Upper lobe of right lung (tissue), 1 donor: Measurements from ENCODE around the gene CACNG6. TPM values are rescaled to one million over a fixed set of nuclear protein-coding genes. Genes with fewer than 3 reads are reported as not detected.
A peak's percentile ranks its signal among the peaks of the same experiment; 100 is the strongest.

Experiments used
- ATAC-seq: fragments of 200-7000 bp; cut with Tn5 transposase; one replicate; pipeline ENCODE4 v1.9.1; 2020; ENCODE audit warnings: mild to moderate bottlenecking, moderate library complexity
- DNase-seq: peaks from one replicate; pipeline ENCODE4 v3.0.0-alpha.2; 2020
- H3K27ac ChIP-seq: fragments of 200-600 bp; one replicate; pipeline ENCODE4 v1.8.0; 2022
- H3K27me3 ChIP-seq: fragments of 200-600 bp; one replicate; pipeline ENCODE4 v1.8.0; 2022; ENCODE audit warnings: mild to moderate bottlenecking
- H3K36me3 ChIP-seq: fragments of 200-600 bp; one replicate; pipeline ENCODE4 v1.8.0; 2022
- H3K4me1 ChIP-seq: fragments of 200-600 bp; one replicate; pipeline ENCODE4 v1.8.0; 2022
- H3K4me3 ChIP-seq: fragments of 200-600 bp; one replicate; pipeline ENCODE4 v1.8.0; 2022; ENCODE audit warnings: mild to moderate bottlenecking
- H3K9me3 ChIP-seq: fragments of 200-600 bp; one replicate; pipeline ENCODE4 v1.8.0; 2022
- intact Hi-C: fragments of 100-400 bp; cut with DNase I; formaldehyde crosslinking; loops from one replicate; pipeline ENCODE4 v1.11.0; 2022
- total RNA-seq: library from RNA; stranded (reverse); fragmentation: NEBNext Ultra II Directional; extraction: Animal tissue kit (Norgen Biotek cat#: 25700); gene quantifications from one replicate; pipeline ENCODE4 v1.2.1, GENCODE V29; 2021
- TF ChIP-seq, protein P1 (sequence below): fragments of 200-600 bp; IDR thresholded peaks from one replicate; pipeline ENCODE4 v1.8.0; 2022; ENCODE audit warnings: antibody characterized with exemption
- donor health status: DM: no; HTN: yes; CAD: no; lungs with severe emphysema.

CACNG6 gene
- total RNA-seq, 1 donor from 2014 or later: not detected

- no peaks in the 10 kb centered on the region for H3K9me3 ChIP-seq
- intact Hi-C loops: no loop called here
- H3K4me1 ChIP-seq: no peaks in the 10 kb centered on the region
- no peak overlapping the region for H3K4me3 ChIP-seq
- H3K27ac ChIP-seq: no peak overlapping the region
- no peaks in the 10 kb centered on the region for H3K36me3 ChIP-seq
- TF ChIP-seq, protein P1, sequence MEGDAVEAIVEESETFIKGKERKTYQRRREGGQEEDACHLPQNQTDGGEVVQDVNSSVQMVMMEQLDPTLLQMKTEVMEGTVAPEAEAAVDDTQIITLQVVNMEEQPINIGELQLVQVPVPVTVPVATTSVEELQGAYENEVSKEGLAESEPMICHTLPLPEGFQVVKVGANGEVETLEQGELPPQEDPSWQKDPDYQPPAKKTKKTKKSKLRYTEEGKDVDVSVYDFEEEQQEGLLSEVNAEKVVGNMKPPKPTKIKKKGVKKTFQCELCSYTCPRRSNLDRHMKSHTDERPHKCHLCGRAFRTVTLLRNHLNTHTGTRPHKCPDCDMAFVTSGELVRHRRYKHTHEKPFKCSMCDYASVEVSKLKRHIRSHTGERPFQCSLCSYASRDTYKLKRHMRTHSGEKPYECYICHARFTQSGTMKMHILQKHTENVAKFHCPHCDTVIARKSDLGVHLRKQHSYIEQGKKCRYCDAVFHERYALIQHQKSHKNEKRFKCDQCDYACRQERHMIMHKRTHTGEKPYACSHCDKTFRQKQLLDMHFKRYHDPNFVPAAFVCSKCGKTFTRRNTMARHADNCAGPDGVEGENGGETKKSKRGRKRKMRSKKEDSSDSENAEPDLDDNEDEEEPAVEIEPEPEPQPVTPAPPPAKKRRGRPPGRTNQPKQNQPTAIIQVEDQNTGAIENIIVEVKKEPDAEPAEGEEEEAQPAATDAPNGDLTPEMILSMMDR: no peak
- peaks cover 82% of the 10 kb centered on the region for H3K27me3 ChIP-seq
- ATAC-seq (no peak), DNase-seq (no peak)
Observed at GRCh38 chr19:53961523-53962356, 29.7 kb upstream of the CACNG6 start.

DNA sequence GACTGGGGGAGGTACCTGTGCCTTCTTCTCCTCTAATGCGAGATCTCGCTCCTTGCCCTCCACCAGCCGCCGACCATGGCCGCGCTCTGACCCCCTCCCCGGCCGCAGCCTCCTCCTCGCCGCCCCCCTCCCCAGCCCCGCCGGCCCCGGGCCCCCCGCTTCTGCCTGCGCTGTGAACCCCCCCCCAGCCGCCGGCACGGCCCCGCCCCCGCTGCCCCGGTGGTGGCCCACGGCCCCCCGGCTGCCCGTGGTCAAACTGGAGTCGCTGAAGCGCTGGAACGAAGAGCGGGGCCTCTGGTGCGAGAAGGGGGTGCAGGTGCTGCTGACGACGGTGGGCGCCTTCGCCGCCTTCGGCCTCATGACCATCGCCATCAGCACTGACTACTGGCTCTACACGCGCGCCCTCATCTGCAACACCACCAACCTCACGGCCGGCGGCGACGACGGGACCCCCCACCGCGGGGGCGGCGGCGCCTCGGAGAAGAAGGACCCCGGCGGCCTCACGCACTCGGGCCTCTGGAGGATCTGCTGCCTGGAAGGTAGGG is 28.5 kb upstream of the CACNG6 start, which contains the start of gene CACNG8:
Gene CACNG8 (plus strand): TSS at position 51 of the 545 bp plus-strand sequence.
- no peak for DNase-seq
- peaks cover 71% of the 10 kb centered on the region for H3K27me3 ChIP-seq

GRCh38 chr19:53965091-53965490 is 26.3 kb upstream of the CACNG6 start:
- no peak for ATAC-seq
- Histone ChIP-seq H3K4me1 (no peaks in the 10 kb centered on the region), H3K9me3 (no peaks in the 10 kb centered on the region), H3K36me3 (no peaks in the 10 kb centered on the region), H3K27ac (no peak overlapping the region), H3K4me3 (peak overlapping the region; percentile 16), H3K27me3 (peaks cover 54% of the 10 kb centered on the region)
- TF ChIP-seq, protein P1: no peak
- DNase-seq: no peak
- intact Hi-C loops: no loop called here

More for the DNA sequence above, 28.5 kb upstream of the CACNG6 start, which contains the start of gene CACNG8:
- H3K4me1 ChIP-seq: no peaks in the 10 kb centered on the region
- no peaks in the 10 kb centered on the region for H3K9me3 ChIP-seq
- no peak within 1 kb of the TSS for H3K4me3 ChIP-seq
- no peak within 1 kb of the TSS for H3K27ac ChIP-seq
- no peak for ATAC-seq
- no peaks in the 10 kb centered on the region for H3K36me3 ChIP-seq
- intact Hi-C loops: no loop called here
- TF ChIP-seq, protein P1: no peak

GRCh38 chr19:53966931-53967330 is 24.5 kb upstream of the CACNG6 start:
- intact Hi-C loops: no loop called here
- peaks cover 43% of the 10 kb centered on the region for H3K27me3 ChIP-seq
- no peak for DNase-seq

GRCh38 chr19:53969366-53969765 is 22.1 kb upstream of the CACNG6 start:
- Histone ChIP-seq H3K4me3 (no peak overlapping the region), H3K27me3 (peaks cover 27% of the 10 kb centered on the region), H3K4me1 (no peaks in the 10 kb centered on the region), H3K27ac (no peak overlapping the region), H3K9me3 (no peaks in the 10 kb centered on the region), H3K36me3 (no peaks in the 10 kb centered on the region)
- ATAC-seq (no peak), DNase-seq (no peak)
- intact Hi-C loops: no loop called here
- TF ChIP-seq, protein P1: no peak

More at GRCh38 chr19:53966931-53967330, 24.5 kb upstream of the CACNG6 start:
- no peak overlapping the region for H3K4me3 ChIP-seq
- H3K27ac ChIP-seq: no peak overlapping the region
- H3K4me1 ChIP-seq: no peaks in the 10 kb centered on the region
- no peaks in the 10 kb centered on the region for H3K36me3 ChIP-seq
- no peaks in the 10 kb centered on the region for H3K9me3 ChIP-seq
- ATAC-seq: no peak
- TF ChIP-seq, protein P1: no peak
